Sigmoid colon (tissue), 7 donors: ENCODE results near the gene SFRP2. TPM values are rescaled to one million over a fixed set of nuclear protein-coding genes. Genes with fewer than 3 reads are reported as not detected.

Experiments
- DNase-seq: peaks from one replicate; pipeline ENCODE4 v3.0.0-alpha.2; 2019
- H3K27ac ChIP-seq, 4 donors: fragments of 200-600 bp; sonication (generic); one replicate each; pipeline ENCODE4 v1.5.1; 2016 to 2019; ENCODE audit warnings: mild to moderate bottlenecking in 1 of 4
- H3K27me3 ChIP-seq, 3 donors: fragments of 200-600 bp; sonication (generic); one replicate each; pipeline ENCODE4 v1.5.1; 2019; ENCODE audit warnings: mild to moderate bottlenecking in 1 of 3
- H3K36me3 ChIP-seq, 4 donors: fragments of 200-600 bp; sonication (generic); one replicate each; pipeline ENCODE4 v1.5.1; 2016 to 2019
- H3K4me1 ChIP-seq, 4 donors: fragments of 200-600 bp; sonication (generic); one replicate each; pipeline ENCODE4 v1.5.1; 2017 to 2019
- H3K4me3 ChIP-seq, 4 donors: fragments of 200-600 bp; sonication (generic); one replicate each; pipeline ENCODE4 v1.5.1; 2017 to 2019; ENCODE audit warnings: mild to moderate bottlenecking in 2 of 4, moderate library complexity in 1 of 4
- H3K9me3 ChIP-seq, 4 donors: fragments of 200-600 bp in 3 of 4; sonication (generic) in 3 of 4; one replicate each; pipeline versions ENCODE4 v1.5.1 to v1.6.1; 2013 to 2019
- EP300 ChIP-seq, 4 donors: sonication (generic); formaldehyde crosslinking; IDR thresholded peaks; one replicate each; pipeline ENCODE4 v1.6.1; 2017; ENCODE audit warnings: antibody characterized with exemption in 4 of 4
- POLR2A ChIP-seq, 2 donors: fragments of 450-650 bp; IDR thresholded peaks; one replicate each; pipeline ENCODE4 v1.6.1; 2016; ENCODE audit warnings: antibody characterized with exemption in 2 of 2, mild to moderate bottlenecking in 2 of 2, moderate library complexity in 2 of 2
- POLR2AphosphoS5 ChIP-seq, 4 donors: sonication (generic); formaldehyde crosslinking; IDR thresholded peaks; one replicate each; pipeline ENCODE4 v1.6.1; 2017; ENCODE audit warnings: antibody characterized with exemption in 4 of 4
- WGBS, 2 donors: extraction: QIAGEN DNeasy Blood & Tissue Kit; methylation state at CpG; one replicate each; pipeline ENCODE4 v1.1.7; 2013; 5-methylcytosine and 5-hydroxymethylcytosine counted together
- intact Hi-C: fragments of 100-400 bp; cut with DNase I; formaldehyde crosslinking; loops from one replicate; pipeline ENCODE4 v1.15.1; 2023
- polyA plus RNA-seq, 3 donors: library from polyadenylated mRNA; stranded (reverse); fragments of 200-250 nt; gene quantifications; one replicate each; pipeline ENCODE4 v1.2.3, GENCODE V29; 2013
- total RNA-seq, 4 donors: library from RNA; depleted of rRNA; stranded (reverse); fragments of >200 nt; gene quantifications; one replicate each; pipeline ENCODE4 v1.1.0, GENCODE V29; 2016
- TF ChIP-seq, protein P1 (sequence below), 4 experiments: fragments of 450-650 bp in 3 of 4; fragments of 200-600 bp in 1 of 4; IDR thresholded peaks; one replicate each; pipeline ENCODE4 v1.5.1; 2016 to 2019; ENCODE audit warnings: antibody characterized with exemption in 4 of 4, mild to moderate bottlenecking in 3 of 4, moderate library complexity in 2 of 4
- donor health status: healthy with polysubstance abuse.
- donor health status: Bipolar disorder and iron deficiency.
- donor health status: healthy.

SFRP2 gene
- total and polyA plus RNA-seq, 7 donors, result 2.0 to 64.8 (median 25.4) TPM; not detected in 1

DNA sequence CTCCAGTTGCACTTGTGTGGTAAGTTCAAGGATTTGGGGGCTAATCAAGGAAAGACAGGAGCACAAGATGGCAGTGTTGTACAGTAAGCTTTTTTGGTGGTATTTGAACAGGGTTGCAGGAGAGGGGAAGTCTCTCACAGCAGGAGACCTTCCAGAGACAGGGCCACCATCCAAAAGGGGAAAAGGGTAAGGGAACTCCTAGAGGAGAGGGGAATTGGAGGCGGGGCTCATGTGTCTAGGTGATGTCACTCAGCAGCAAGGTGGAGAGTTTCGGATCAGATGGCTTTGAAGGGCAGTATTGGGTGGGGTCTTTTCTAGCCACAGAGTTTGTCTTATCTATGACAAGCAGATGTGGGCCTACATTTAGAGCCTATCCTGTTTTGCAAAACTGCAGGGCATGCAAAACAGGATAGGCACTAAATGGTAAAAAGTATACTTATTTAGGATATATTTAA, 15.6 kb downstream of the SFRP2 start:
- no peaks in the 10 kb centered on the region for H3K4me1 ChIP-seq
- H3K4me3 ChIP-seq, result no peak overlapping the region
- H3K9me3 ChIP-seq, result no peaks in the 10 kb centered on the region
- WGBS, 2 donors, result 81 to 82% methylated on average over 2 of the region's 2 CpGs
- DNase-seq, result no peak
- intact Hi-C loops, result no loop called here
- H3K27me3 ChIP-seq, result no peaks in the 10 kb centered on the region
- TF ChIP-seq POLR2AphosphoS5 (IDR thresholded peaks at IDR 0.05) (no peak), EP300 (IDR thresholded peaks at IDR 0.05) (no peak), POLR2A (IDR thresholded peaks at IDR 0.05) (no peak)
- TF ChIP-seq, protein P1, sequence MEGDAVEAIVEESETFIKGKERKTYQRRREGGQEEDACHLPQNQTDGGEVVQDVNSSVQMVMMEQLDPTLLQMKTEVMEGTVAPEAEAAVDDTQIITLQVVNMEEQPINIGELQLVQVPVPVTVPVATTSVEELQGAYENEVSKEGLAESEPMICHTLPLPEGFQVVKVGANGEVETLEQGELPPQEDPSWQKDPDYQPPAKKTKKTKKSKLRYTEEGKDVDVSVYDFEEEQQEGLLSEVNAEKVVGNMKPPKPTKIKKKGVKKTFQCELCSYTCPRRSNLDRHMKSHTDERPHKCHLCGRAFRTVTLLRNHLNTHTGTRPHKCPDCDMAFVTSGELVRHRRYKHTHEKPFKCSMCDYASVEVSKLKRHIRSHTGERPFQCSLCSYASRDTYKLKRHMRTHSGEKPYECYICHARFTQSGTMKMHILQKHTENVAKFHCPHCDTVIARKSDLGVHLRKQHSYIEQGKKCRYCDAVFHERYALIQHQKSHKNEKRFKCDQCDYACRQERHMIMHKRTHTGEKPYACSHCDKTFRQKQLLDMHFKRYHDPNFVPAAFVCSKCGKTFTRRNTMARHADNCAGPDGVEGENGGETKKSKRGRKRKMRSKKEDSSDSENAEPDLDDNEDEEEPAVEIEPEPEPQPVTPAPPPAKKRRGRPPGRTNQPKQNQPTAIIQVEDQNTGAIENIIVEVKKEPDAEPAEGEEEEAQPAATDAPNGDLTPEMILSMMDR (IDR thresholded peaks at IDR 0.05), result no peak
- no peaks in the 10 kb centered on the region for H3K36me3 ChIP-seq
- H3K27ac ChIP-seq, result no peak overlapping the region

DNA sequence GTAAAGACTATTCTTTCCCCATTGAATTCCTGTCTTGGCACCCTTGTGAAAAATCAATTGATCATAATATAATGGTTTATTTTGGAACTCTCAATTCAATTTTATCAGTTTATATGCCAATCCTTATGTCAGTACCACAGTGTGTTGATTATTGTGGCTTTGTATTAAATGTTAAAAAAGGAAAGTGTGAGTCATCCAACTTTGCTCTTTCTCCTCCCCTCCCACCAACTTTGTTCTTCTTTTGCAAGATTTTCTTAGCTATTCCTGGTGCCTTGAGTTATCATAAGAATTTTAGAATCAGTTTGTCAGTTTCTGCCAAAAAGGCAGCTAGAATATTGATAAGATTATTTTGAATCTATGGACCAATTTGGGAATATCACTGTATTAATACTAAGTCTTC, 17.8 kb downstream of the SFRP2 start:
- Histone ChIP-seq H3K27ac (no peak overlapping the region), H3K4me1 (no peaks in the 10 kb centered on the region), H3K9me3 (no peaks in the 10 kb centered on the region), H3K4me3 (no peak overlapping the region), H3K36me3 (no peaks in the 10 kb centered on the region), H3K27me3 (no peaks in the 10 kb centered on the region)
- intact Hi-C loops, result no loop called here
- no peak for DNase-seq
- TF ChIP-seq, protein P1 (IDR thresholded peaks at IDR 0.05), result no peak
- TF ChIP-seq POLR2A (IDR thresholded peaks at IDR 0.05) (no peak), EP300 (IDR thresholded peaks at IDR 0.05) (no peak)

DNA sequence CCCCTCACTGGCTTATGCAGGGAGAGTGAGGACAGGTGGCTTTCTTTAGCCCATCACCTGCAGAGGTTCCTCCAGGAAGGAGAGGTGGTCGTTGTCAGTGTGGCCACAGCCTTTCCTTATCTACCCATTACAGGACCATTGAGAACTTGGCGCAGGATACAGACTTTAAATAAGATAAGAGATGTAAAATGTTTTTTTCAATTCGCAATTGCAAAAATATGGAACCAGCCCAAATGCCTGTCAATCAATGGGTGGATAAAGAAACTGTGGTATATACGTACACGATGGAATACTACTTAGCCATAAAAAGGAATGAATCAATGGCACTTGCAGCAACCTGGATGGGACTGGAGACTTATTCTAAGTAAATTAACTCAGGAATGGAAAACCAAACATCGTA, 22.1 kb downstream of the SFRP2 start:
- no peak for DNase-seq
- no peak for TF ChIP-seq EP300 (IDR thresholded peaks at IDR 0.05)
- no peak for TF ChIP-seq POLR2AphosphoS5 (IDR thresholded peaks at IDR 0.05)
- TF ChIP-seq, protein P1 (IDR thresholded peaks at IDR 0.05), result no peak
- TF ChIP-seq POLR2A (IDR thresholded peaks at IDR 0.05), result no peak
- no peak overlapping the region for H3K4me3 ChIP-seq
- H3K27me3 ChIP-seq, result no peaks in the 10 kb centered on the region
- H3K4me1 ChIP-seq, result no peaks in the 10 kb centered on the region
- no peaks in the 10 kb centered on the region for H3K9me3 ChIP-seq
- WGBS, 2 donors, result 77 to 86% methylated on average over 6 of the region's 6 CpGs
- intact Hi-C loops, result no loop called here
- H3K36me3 ChIP-seq, result no peaks in the 10 kb centered on the region
- H3K27ac ChIP-seq, result no peak overlapping the region

DNA sequence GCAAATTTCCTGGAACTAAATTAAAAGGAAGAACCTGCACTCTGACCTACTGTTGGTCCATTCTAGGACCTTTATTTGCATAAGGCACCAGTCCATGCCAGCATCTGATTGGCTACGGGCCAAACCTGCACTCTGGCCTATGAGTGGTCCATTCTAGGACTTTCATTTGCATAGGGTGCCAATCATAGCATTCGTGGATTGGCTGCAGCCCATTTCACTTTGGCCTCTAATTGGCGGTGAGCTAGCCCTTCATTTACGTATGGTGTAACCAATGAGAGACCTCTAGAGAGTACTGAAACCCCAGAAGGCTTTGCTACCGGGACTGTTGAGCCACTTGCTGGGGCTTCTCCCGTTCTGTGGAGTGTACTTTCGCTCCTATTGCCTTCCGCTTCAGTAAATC, 23.0 kb downstream of the SFRP2 start:
- WGBS, 2 donors, result 86 to 92% methylated on average over 8 of the region's 8 CpGs
- H3K36me3 ChIP-seq, result no peaks in the 10 kb centered on the region
- DNase-seq, result no peak
- H3K4me1 ChIP-seq, result no peaks in the 10 kb centered on the region
- intact Hi-C loops, result no loop called here
- no peak overlapping the region for H3K27ac ChIP-seq
- no peaks in the 10 kb centered on the region for H3K9me3 ChIP-seq
- H3K4me3 ChIP-seq, result no peak overlapping the region
- no peaks in the 10 kb centered on the region for H3K27me3 ChIP-seq
- TF ChIP-seq POLR2AphosphoS5 (IDR thresholded peaks at IDR 0.05) (no peak), EP300 (IDR thresholded peaks at IDR 0.05) (no peak), POLR2A (IDR thresholded peaks at IDR 0.05) (no peak)
- TF ChIP-seq, protein P1 (IDR thresholded peaks at IDR 0.05), result no peak
